Middle frontal gyrus (tissue), 1 donor: ENCODE data around the gene MRNIP.

Source experiments
- DNase-seq: peaks from one replicate; pipeline ENCODE4 v3.0.0-alpha.2; 2015; ENCODE audit warnings: low spot score; ENCODE audit errors: extremely low spot score

The MRNIP gene

DNA sequence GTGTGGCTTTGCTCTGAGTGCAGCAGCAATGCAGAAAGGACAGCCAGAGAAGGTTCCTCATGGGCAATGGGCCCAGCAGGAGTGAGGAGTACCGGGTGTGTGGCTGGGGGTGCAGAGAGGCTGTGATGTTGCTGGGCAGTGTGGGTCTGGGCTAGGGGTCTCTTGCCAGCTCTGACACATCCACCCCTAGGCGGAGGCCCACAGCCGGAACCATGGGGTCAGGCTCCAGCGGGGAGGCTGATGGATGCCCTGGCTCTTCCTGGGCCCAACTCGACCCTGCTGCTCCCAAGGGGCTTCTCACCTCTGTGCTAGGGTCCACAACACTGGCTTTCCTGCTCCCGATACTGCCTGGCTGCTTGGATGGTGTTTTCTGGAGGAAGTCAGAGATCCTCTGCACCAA is 29.2 kb upstream of the MRNIP start:
- no peak for DNase-seq

- no peak for DNase-seq
Observed at GRCh38 chr5:179887095-179887494, 28.5 kb upstream of the MRNIP start.

DNA sequence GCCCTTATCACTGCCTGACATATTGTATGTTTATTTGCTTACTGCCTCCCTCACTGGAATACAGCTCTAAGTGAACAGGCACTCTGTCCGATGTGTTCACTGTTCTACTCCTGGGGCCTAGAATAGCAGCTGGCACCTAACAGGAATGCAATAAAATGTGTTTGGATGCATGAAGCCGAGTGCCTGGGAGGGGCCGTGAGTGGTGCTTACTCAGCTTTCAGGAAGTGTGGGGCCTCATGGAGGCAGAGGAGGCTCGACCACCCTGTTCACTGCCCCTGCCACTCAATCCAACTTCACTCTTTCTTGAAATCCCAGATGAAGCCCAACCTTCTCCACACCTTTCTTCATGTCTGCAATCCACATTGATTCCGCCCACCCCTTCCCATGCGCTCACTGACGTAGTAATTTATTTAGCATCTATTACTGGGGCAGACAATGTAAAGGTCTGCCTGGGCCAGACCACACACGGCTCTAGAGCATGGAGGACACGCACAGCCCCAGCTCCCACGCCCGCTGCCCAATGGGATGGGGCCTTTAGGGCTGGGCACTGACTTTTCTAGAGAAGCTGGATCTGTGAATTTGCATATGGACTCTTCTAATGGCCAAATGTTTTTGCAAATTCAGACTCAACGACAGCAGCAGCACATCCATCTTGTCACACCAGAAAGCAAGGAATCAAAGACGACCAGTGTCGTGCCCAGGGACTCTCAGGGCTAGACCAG is 27.7 kb upstream of the MRNIP start:
- no peak for DNase-seq

- no peak for DNase-seq
Observed at GRCh38 chr5:179885491-179886090, 27.0 kb upstream of the MRNIP start.

DNA sequence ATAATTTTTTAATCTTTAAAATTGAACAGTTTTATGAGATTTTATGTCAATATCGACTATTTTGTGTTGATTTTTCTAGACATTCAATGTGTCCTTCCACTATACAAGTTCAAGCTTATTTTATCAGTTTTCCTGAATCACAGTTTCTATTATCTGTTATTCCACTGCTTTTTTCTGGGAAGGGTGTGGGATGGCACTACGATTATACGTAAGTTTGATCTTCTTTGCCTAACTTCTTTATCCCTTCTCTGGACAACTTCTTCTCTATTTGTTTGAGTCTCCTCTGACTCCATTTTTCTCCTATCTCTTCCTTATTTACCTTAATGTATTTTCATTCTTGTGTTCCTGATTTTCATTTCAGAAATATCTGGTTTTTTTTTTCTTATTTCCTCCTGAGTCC is 24.5 kb upstream of the MRNIP start:
- DNase-seq: no peak

DNA sequence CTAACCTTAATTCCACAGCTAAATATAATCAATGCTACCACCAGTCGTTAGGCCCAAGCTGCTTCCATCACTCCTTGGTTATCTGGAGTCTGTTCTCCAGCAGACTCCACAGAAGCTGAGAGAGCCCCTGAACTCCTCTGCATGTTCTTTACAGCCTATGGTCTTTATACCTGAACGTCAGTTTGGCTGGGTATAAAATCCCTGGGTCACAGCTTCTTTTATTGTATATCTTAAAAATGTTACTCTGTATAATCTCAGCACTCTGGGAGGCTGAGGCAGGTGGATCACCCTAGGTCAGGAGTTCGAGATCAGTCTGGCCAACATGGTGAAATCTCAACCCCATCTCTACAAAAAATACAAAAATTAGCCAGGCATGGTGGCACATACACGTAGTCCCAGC is 23.7 kb upstream of the MRNIP start:
- DNase-seq: no peak

- DNase-seq: no peak
Observed at GRCh38 chr5:179880848-179881590, 22.4 kb upstream of the MRNIP start.

DNA sequence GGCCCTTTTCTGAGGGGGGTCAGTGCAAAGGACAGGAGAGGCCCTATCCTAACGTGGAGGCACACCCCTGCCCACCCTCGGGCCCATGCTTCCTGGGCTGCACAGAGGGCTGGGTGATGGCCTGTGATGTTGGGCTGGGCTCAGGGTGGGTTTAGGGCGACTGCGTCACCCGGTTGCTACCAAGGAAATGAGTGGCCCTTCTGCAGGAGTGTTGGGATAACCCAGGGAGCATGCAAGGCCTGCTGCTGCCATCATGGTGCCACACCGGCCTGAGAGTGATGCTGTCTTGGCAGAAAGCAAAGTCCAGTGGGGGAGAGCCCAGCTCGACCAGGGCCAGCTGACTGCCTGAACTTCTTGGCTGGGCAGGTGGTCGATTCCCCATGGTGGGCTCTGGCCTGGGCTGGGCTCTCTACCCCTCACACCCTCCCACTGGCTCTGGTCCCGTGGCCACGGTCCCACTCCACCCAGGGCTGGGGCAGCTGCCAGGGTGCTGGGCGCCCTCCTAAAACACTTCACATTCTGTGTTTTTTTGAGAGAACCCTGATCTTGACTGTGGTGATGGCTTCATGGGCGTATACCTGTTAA is 21.5 kb upstream of the MRNIP start:
- no peak for DNase-seq

- DNase-seq: no peak
Observed at GRCh38 chr5:179879690-179880010, 21.0 kb upstream of the MRNIP start.

DNA sequence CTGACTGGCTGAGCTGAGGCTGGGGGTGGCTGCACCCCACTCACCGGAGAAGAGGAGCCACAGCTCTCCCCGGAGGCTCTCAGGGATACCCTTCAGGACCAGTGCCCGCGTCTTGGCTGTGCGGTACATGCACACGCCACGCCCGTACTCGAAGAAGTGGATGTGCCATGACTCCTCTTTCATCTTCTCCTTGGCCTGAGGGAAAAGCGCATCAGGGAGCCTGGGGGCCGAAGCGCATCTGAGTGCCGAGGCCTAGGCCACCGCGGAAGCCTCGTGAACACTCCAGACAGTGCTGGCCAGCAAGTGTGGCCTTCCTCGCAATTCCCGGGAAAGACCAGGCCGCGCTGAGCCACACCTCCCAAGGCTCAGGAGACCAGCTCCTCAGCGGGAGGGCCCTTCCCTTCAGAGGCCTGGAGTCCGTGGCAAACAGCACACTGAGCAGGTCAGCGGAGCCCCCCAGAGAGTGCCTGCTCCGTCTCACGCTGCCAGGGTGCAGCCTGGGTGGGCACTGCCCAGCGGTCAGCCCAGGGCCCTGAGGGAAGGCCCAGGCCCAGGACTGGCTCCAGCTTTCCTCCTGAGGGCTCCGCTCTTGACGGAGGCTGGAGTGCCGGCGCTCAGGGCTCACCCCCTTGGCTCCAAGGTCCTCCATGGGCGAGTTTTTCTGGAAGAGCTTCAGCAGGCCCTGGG is 20.5 kb upstream of the MRNIP start:
- no peak for DNase-seq

DNA sequence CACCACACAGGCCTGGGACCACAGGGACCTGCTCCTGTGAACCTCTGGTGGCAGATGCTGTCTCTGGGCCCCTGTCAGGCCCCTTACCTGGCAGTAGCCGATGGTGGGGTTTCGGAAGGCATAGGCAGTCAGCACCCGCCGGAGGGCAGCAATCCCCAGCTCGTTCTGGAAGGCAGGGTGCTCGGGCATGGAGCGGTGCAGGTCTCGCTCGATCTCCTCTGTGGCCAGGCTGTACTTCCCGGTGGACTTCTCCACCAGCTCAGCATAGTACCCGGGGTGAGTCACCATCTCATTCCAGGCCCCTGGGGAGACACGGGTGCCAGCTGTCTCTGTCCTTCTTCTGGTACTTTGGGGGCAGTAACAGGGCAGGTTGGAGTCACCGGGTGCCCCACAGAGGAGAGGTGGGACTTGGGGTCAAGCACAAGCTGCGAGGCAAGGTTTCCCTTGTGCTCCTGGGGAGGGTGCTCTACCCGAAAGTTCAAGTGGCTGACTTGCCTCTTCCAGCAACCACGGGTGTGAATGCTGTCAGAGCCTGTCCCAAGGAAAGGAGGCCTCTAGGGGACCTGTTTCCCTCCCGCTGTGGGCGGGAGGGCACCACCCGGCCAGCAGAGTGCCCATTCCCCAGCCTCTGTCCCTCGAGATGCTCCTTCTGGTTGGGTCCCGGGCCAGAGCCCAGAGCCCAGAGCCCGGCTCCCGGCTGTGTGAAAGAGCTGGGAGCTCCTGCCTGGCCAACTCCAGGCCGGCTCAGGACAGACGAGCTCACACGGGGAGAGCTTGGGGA is 19.8 kb upstream of the MRNIP start:
- DNase-seq: no peak

DNA sequence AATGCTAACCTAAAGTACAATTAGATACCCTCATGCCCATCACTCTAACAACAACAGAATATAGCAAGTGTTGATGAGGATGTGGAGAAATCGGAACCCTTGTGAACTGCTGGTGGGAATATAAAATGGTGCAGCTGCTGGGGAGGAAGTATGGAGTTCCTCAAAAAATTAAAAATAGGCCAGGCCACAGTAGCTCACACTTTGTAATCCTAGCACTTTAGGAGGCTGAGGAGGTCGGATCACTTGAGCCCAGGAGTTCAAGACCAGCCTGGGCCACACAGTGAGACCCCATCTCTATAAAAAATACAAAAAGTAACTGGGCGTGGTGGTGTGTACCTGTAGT is 18.0 kb upstream of the MRNIP start:
- DNase-seq: no peak

DNA sequence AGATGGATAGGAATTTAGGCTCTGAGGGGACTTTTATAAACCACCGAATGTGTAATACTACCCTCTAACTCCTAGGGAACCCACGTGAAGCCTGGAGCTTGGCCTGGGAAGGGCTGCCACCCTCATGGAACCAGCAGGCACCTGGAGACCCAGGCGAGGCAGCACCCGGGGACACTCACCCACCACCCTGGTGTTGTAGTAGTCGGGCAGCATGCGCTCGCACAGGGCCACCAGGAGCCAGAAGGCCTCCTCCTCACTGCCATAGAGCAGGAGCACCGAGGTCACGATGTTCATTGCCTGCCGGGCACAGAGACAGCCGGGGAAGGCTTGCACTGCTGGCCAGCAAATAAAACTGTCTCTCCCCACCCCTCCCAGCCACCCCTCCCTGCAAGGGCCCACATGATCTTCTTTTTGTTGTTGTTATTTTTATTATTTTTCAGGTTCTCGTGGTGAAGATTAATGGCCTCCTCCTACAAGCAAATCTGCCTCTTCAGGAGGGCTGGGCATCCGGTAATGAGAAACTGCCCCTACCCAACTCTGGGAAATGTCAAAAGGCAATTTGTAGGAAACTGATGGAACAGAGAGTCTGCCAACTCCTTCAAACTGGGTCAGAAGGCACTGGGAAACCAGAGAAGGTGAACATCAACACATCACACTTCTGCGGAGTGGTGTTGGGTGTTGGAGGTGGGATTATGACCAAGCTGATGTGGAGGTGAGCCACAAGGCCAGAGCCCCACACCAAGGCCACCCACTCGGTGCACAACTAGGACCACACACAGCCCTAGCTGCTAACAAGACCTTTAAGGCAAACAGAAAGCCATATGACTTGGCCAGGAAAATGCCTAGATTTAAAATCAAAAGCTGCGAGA is 17.4 kb upstream of the MRNIP start:
- DNase-seq: no peak

GRCh38 chr5:179874536-179875292 is 16.1 kb upstream of the MRNIP start:
- no peak for DNase-seq

- no peak for DNase-seq
Observed at GRCh38 chr5:179874136-179874535, 15.5 kb upstream of the MRNIP start.

- DNase-seq: no peak
Observed at GRCh38 chr5:179873588-179874110, 15.0 kb upstream of the MRNIP start.

GRCh38 chr5:179872828-179873575 is 14.4 kb upstream of the MRNIP start:
- DNase-seq: no peak

DNA sequence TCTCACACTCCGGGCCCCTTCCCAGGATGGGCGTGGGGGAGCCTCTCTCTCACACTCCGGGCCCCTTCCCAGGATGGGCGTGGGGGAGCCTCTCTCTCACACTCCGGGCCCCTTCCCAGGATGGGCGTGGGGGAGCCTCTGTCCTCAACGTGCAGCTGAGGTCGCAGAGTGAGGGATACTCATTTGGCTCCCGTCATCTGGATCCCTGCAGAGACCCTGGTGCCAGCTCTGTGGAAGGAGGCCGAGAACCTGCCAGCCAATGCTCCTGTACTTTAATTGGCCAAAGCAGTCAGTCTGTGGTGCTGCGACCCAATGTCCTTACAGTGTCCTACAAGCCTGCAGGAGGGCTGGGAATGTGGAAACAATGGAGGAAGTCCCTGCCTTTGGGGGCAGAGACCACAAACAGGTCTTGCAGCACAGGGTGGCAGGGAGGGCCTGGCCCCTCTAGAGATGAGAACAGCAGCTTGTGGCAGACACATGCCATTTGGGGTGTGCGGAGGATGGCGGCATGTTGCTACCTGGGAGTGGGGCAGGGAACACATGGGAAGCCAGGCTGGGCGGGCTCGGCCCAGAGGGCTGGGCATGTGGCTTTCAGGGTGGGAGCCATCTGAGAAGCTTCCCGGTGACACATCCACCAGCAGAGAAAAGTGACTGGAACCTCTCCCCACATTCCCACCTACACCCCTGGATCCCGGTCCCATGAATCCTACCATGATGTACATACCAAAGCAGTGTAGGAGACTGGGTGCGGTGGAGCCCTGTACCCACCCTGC is 13.6 kb upstream of the MRNIP start:
- no peak for DNase-seq
